ENCODE data around the gene MFF. TPM values are rescaled to one million over a fixed set of nuclear protein-coding genes. Genes with fewer than 3 reads are reported as not detected.

The MFF gene
- total RNA-seq, 1 experiment from 2014 or later: 83.3 TPM

GRCh38 chr2:227339098-227339599, 14.1 kb downstream of the MFF start:
- peaks cover 11 to 54% (median 51%) of the 10 kb centered on the region in 3 experiments; a peak in 5 of 7 replicates for H3K36me3 Mint-ChIP-seq (ENCODE audit: insufficient read depth in 1 of 3, low read depth in 3 of 3)
- Histone ChIP-seq H3K4me1 (ENCODE audit: insufficient read depth, low read length) (no peaks in the 10 kb centered on the region), H2BK12ac (ENCODE audit: insufficient read length, low read depth, low read length) (no peak overlapping the region), H2AFZ (ENCODE audit: low read length) (no peak overlapping the region), H3K23me2 (ENCODE audit: insufficient read length, low read depth, low read length, poor library complexity, severe bottlenecking) (no peaks in the 10 kb centered on the region), H3K4me2 (ENCODE audit: insufficient read depth, insufficient read length, low read length) (no peak overlapping the region), H2AK5ac (ENCODE audit: insufficient read length, low read length) (no peak overlapping the region), H3K27me3 (ENCODE audit: insufficient read depth, low read length) (no peaks in the 10 kb centered on the region), H3K79me1 (ENCODE audit: insufficient read depth, low read depth, low read length, poor library complexity, severe bottlenecking) (no peaks in the 10 kb centered on the region), H4K8ac (replicated peaks; ENCODE audit: insufficient read length, low read depth, low read length) (no peak overlapping the region), H2BK120ac (ENCODE audit: low read depth, low read length, poor library complexity, severe bottlenecking) (no peak overlapping the region), H4K5ac (ENCODE audit: insufficient read length, low read depth, low read length) (no peak overlapping the region), H4K91ac (ENCODE audit: insufficient read length, low read depth, low read length) (no peak overlapping the region), H3K56ac (ENCODE audit: insufficient read length, low read depth, low read length) (no peak overlapping the region), H3K18ac (ENCODE audit: insufficient read length, low read depth, low read length) (no peak overlapping the region), H3K79me2 (ENCODE audit: insufficient read depth, low read length) (no peaks in the 10 kb centered on the region), H3K4ac (ENCODE audit: low read depth, low read length) (no peak overlapping the region), H3T11ph (ENCODE audit: low read length) (no peak overlapping the region), H3K9me3 (ENCODE audit: control insufficient read depth, low read depth, low read length) (no peaks in the 10 kb centered on the region), H3K27ac (ENCODE audit: insufficient read length, low read depth, low read length) (no peak overlapping the region), H3K14ac (ENCODE audit: insufficient read depth, low read length) (no peak overlapping the region), H2BK5ac (ENCODE audit: insufficient read length, low read length) (no peak overlapping the region), H3K23ac (ENCODE audit: insufficient read length, low read depth, low read length) (no peak overlapping the region), H3K9ac (ENCODE audit: extremely low read depth, insufficient read length, low read length) (no peak overlapping the region), H2BK15ac (ENCODE audit: low read depth, low read length) (no peak overlapping the region), H4K20me1 (ENCODE audit: control insufficient read depth, insufficient read depth, insufficient read length) (no peaks in the 10 kb centered on the region), H2BK20ac (ENCODE audit: low read depth, low read length, poor library complexity, severe bottlenecking) (no peak overlapping the region)
- WGBS (ENCODE audit: extremely low coverage, insufficient read length, low lambda C conversion rate): no CpG with 5 or more reads among the region's 2 CpGs
- H3K27ac Mint-ChIP-seq: peak overlapping the region in 1 of 3 experiments; percentile 24; a peak in 1 of 7 replicates
- no peak for DNase-seq
- no peaks in the 10 kb centered on the region for H3K4me1 Mint-ChIP-seq
- no peak overlapping the region for H3K4me3 Mint-ChIP-seq
- H3K9me3 Mint-ChIP-seq: no peaks in the 10 kb centered on the region
- H3K27me3 Mint-ChIP-seq (ENCODE audit: low read depth): no peaks in the 10 kb centered on the region
- no peak for TF ChIP-seq CTCF (conservative IDR thresholded peaks at IDR 0.05)
